Activated T-cell treated with anti-CD3 and anti-CD28 coated beads for 4 hours (primary cell): ENCODE data around the gene IL1R1.

ENCODE experiments used
- DNase-seq: peaks from one replicate; pipeline ENCODE4 v3.0.0-alpha.2; 2020

Gene IL1R1

GRCh38 chr2:102209474-102209873 is 66.9 kb downstream of the IL1R1 start:
- DNase-seq: no peak

- DNase-seq: no peak
Measured at GRCh38 chr2:102217032-102217431, 74.5 kb downstream of the IL1R1 start.

- DNase-seq: no peak
Measured at GRCh38 chr2:102224824-102225739, 82.5 kb downstream of the IL1R1 start.

- no peak for DNase-seq
Measured at GRCh38 chr2:102226171-102226570, 83.6 kb downstream of the IL1R1 start.

- no peak for DNase-seq
Measured at GRCh38 chr2:102226612-102227391, 84.3 kb downstream of the IL1R1 start.

- DNase-seq: no peak
Measured at GRCh38 chr2:102229141-102229769, 86.7 kb downstream of the IL1R1 start.
